ENCODE measurements around the gene ESX1. TPM values are rescaled to one million over a fixed set of nuclear protein-coding genes. Genes with fewer than 3 reads are reported as not detected.

The ESX1 gene
- total RNA-seq, 2 donors from 2014 or later, result not detected

DNA sequence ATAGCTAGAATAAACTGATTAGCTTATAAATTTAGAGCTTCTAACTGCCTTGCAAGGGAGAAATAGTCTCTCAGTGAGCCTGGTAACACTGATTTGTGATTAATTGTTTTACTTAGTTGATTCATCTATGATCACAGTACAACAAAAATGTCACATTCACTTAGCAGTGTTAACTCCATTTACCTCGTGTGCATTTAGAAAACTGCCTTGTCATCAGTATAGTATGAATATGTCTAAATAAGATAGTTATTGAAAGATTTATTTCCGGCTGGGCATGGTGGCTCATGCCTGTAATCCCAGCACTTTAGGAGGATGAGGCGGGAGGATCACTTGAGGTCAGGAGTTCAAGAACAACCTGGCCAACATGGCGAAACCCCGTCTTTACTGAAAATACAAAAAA, 49.2 kb downstream of the ESX1 start:
- Histone ChIP-seq H3K27me3 (no peaks in the 10 kb centered on the region), H3K4me1 (no peaks in the 10 kb centered on the region), H3K9ac (ENCODE audit: low read depth in 2 of 2, low read length in 2 of 2) (no peak overlapping the region), H3K4me3 (no peak overlapping the region), H3K27ac (no peak overlapping the region), H3K36me3 (no peaks in the 10 kb centered on the region), H3K9me3 (no peaks in the 10 kb centered on the region)
- intact Hi-C loops (cut with DNase I), result no loop called here
- no peak for DNase-seq
- TF ChIP-seq, protein P1, sequence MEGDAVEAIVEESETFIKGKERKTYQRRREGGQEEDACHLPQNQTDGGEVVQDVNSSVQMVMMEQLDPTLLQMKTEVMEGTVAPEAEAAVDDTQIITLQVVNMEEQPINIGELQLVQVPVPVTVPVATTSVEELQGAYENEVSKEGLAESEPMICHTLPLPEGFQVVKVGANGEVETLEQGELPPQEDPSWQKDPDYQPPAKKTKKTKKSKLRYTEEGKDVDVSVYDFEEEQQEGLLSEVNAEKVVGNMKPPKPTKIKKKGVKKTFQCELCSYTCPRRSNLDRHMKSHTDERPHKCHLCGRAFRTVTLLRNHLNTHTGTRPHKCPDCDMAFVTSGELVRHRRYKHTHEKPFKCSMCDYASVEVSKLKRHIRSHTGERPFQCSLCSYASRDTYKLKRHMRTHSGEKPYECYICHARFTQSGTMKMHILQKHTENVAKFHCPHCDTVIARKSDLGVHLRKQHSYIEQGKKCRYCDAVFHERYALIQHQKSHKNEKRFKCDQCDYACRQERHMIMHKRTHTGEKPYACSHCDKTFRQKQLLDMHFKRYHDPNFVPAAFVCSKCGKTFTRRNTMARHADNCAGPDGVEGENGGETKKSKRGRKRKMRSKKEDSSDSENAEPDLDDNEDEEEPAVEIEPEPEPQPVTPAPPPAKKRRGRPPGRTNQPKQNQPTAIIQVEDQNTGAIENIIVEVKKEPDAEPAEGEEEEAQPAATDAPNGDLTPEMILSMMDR (IDR thresholded peaks at IDR 0.05), result no peak

Other genes with a start within 250 kb of the ESX1 start
- gene H2BW1, start 241.2 kb downstream of the ESX1 start, total RNA-seq, result not detected
- gene H2BW2, start 215.0 kb downstream of the ESX1 start, total RNA-seq, result not detected
- gene TMSB15C, start 178.7 kb downstream of the ESX1 start, total RNA-seq, result 1 to 10 TPM in 1 of 2 donors, under 1 TPM in 1; 0.89 to 1.2 TPM
- under 1 TPM in 1 of 2 donors, not detected in 1; 0.98 TPM for gene ZCCHC18, start 142.4 kb downstream of the ESX1 start, total RNA-seq
- gene SLC25A53, start 97.9 kb downstream of the ESX1 start, total RNA-seq, result 1 to 10 TPM; 7.5 to 8.6 TPM
- gene FAM199X, start 88.5 kb downstream of the ESX1 start, total RNA-seq, result 10 to 100 TPM; 20.9 to 29.3 TPM